ENCODE data around the gene SLC32A1. TPM values are rescaled to one million over a fixed set of nuclear protein-coding genes. Genes with fewer than 3 reads are reported as not detected.

Gene SLC32A1
- not detected for total RNA-seq
- polyA plus RNA-seq (ENCODE audit: insufficient read depth, low read depth, low replicate concordance): not detected
- long read RNA-seq, donor 1, partial matches to known transcripts: 0 of 1 reads
- long read RNA-seq, donor 1, other reads (novel, unspliced or antisense): 0 of 1 reads
- long read RNA-seq, donor 2, partial matches to known transcripts: 0 of 1 reads
- long read RNA-seq, donor 2, other reads (novel, unspliced or antisense): 0 of 1 reads
- long read RNA-seq, donor 3, partial matches to known transcripts: 0 of 1 reads
- long read RNA-seq, donor 3, other reads (novel, unspliced or antisense): 0 of 1 reads
- long read RNA-seq, donor 4, partial matches to known transcripts: 0 of 1 reads
- long read RNA-seq, donor 4, other reads (novel, unspliced or antisense): 0 of 1 reads
- long read RNA-seq, donor 5: 0 reads
- long read RNA-seq, donor 6: 0 reads
- long read RNA-seq, donor 7: 0 reads
- long read RNA-seq, donor 8: 0 reads
- long read RNA-seq, donor 9: 0 reads
- long read RNA-seq, donor 10, partial matches to known transcripts: 0 of 2 reads
- long read RNA-seq, donor 10, other reads (novel, unspliced or antisense): 0 of 2 reads

GRCh38 chr20:38723848-38724625, at the start of gene SLC32A1:
Gene SLC32A1, plus strand, starts transcription at chr20:38724486. Its CDS starts 239 bp downstream, at chr20:38724725.
- Histone ChIP-seq H3K9ac (ENCODE audit: low read length in 3 of 3) (no peak within 1 kb of the TSS), H3K27me3 (ENCODE audit: control insufficient read depth, insufficient read depth, low read length) (peaks cover 65% of the 10 kb centered on the region), H3K9me3 (ENCODE audit: control insufficient read depth in 2 of 3, insufficient read depth in 1 of 3, low read length in 3 of 3) (no peaks in the 10 kb centered on the region), H3K4me3 (ENCODE audit: low read length in 3 of 3) (no peak within 1 kb of the TSS), H3K4me1 (ENCODE audit: control insufficient read depth in 2 of 3, insufficient read depth in 2 of 3, low read depth in 1 of 3, low read length in 3 of 3) (peaks cover 0 to 10% (median 0%) of the 10 kb centered on the region in 3 donors), H3K36me3 (ENCODE audit: control insufficient read depth in 2 of 3, insufficient read depth in 3 of 3, low read length in 3 of 3) (no peaks in the 10 kb centered on the region), H3K27ac (ENCODE audit: low read depth in 2 of 2, low read length in 2 of 2) (no peak within 1 kb of the TSS)
- TF ChIP-seq, protein P1, sequence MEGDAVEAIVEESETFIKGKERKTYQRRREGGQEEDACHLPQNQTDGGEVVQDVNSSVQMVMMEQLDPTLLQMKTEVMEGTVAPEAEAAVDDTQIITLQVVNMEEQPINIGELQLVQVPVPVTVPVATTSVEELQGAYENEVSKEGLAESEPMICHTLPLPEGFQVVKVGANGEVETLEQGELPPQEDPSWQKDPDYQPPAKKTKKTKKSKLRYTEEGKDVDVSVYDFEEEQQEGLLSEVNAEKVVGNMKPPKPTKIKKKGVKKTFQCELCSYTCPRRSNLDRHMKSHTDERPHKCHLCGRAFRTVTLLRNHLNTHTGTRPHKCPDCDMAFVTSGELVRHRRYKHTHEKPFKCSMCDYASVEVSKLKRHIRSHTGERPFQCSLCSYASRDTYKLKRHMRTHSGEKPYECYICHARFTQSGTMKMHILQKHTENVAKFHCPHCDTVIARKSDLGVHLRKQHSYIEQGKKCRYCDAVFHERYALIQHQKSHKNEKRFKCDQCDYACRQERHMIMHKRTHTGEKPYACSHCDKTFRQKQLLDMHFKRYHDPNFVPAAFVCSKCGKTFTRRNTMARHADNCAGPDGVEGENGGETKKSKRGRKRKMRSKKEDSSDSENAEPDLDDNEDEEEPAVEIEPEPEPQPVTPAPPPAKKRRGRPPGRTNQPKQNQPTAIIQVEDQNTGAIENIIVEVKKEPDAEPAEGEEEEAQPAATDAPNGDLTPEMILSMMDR (IDR thresholded peaks at IDR 0.05; ENCODE audit: borderline replicate concordance, extremely low read depth, insufficient read depth): no peak
- peak in 4 of 5 donors; percentile 51 to 75 (median 64) for DNase-seq
- intact Hi-C loops (cut with DNase I): no loop called here
- no peak for FAIRE-seq

DNA sequence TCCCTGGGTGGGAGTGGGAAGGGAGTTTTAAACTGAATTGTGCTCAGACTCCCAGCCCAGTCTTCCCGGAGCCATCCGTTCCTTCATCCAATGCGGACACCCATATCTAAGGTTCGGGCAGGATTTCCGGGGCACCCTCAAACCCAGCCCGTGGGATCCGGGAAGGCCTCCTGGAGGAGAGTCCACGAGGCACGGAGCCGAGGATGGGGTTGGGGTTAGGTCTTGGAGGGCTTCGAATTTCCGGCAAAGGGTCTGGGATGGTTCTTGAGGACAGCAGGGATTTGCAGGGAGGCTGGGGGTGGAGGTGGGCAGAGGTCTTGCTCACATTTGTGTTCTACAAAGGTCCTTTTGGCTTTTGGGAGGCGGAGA, 49.5 kb upstream of the SLC32A1 start:
- Histone ChIP-seq H3K27me3 (ENCODE audit: control insufficient read depth, insufficient read depth, low read length) (no peaks in the 10 kb centered on the region), H3K9me3 (ENCODE audit: control insufficient read depth in 2 of 3, insufficient read depth in 1 of 3, low read length in 3 of 3) (no peaks in the 10 kb centered on the region), H3K4me3 (ENCODE audit: low read length in 3 of 3) (peak overlapping the region in 1 of 3 donors; percentile 16), H3K27ac (ENCODE audit: low read depth in 2 of 2, low read length in 2 of 2) (no peak overlapping the region), H3K9ac (ENCODE audit: low read length in 3 of 3) (no peak overlapping the region), H3K36me3 (ENCODE audit: control insufficient read depth in 2 of 3, insufficient read depth in 3 of 3, low read length in 3 of 3) (no peaks in the 10 kb centered on the region), H3K4me1 (ENCODE audit: control insufficient read depth in 2 of 3, insufficient read depth in 2 of 3, low read depth in 1 of 3, low read length in 3 of 3) (peaks cover 0 to 6% (median 0%) of the 10 kb centered on the region in 3 donors)
- FAIRE-seq (no peak), DNase-seq (no peak)
- TF ChIP-seq, protein P1 (IDR thresholded peaks at IDR 0.05; ENCODE audit: borderline replicate concordance, extremely low read depth, insufficient read depth): no peak
- intact Hi-C loops (cut with DNase I): no loop called here

DNA sequence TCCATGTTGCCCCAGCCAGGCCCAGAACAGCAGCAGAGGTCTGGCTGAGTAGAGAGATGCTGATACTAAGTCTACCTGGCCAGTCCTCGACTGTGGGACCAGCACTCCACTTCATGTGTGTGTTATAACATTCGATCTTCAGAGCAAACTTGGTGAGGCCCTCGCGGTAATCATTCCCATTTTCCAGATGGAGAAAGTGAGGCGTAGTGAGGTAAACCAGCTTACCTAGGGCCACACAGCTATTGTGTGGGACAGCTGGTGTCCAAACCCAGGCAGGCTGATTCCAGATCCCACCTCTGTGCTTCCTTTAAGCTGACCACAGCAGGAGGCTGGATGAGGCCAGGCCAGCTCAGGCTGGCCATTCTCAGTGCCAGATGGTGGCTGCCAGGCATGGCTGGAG, 47.7 kb upstream of the SLC32A1 start:
- Histone ChIP-seq H3K9me3 (ENCODE audit: control insufficient read depth in 2 of 3, insufficient read depth in 1 of 3, low read length in 3 of 3) (no peaks in the 10 kb centered on the region), H3K4me1 (ENCODE audit: control insufficient read depth in 2 of 3, insufficient read depth in 2 of 3, low read depth in 1 of 3, low read length in 3 of 3) (peaks cover 0 to 6% (median 0%) of the 10 kb centered on the region in 3 donors), H3K4me3 (ENCODE audit: low read length in 3 of 3) (no peak overlapping the region), H3K36me3 (ENCODE audit: control insufficient read depth in 2 of 3, insufficient read depth in 3 of 3, low read length in 3 of 3) (no peaks in the 10 kb centered on the region), H3K9ac (ENCODE audit: low read length in 3 of 3) (no peak overlapping the region), H3K27me3 (ENCODE audit: control insufficient read depth, insufficient read depth, low read length) (no peaks in the 10 kb centered on the region), H3K27ac (ENCODE audit: low read depth in 2 of 2, low read length in 2 of 2) (no peak overlapping the region)
- FAIRE-seq (no peak), DNase-seq (no peak)
- intact Hi-C loops (cut with DNase I): no loop called here
- TF ChIP-seq, protein P1 (IDR thresholded peaks at IDR 0.05; ENCODE audit: borderline replicate concordance, extremely low read depth, insufficient read depth): no peak
